22Rv1 (cell line): Measurements from ENCODE around the gene USP48.

Source experiments
- CTCF ChIP-seq: fragments of 450-650 bp; IDR thresholded peaks from 2 replicates; pipeline ENCODE4 v1.5.1; 2017; ENCODE audit warnings: mild to moderate bottlenecking
- ZFX ChIP-seq: fragments of 450-650 bp; IDR thresholded peaks from 2 replicates; pipeline ENCODE4 v1.6.1; 2017; ENCODE audit warnings: antibody characterized with exemption, borderline replicate concordance

- TF ChIP-seq CTCF, result no peak
- TF ChIP-seq ZFX, result no peak
Observed at GRCh38 chr1:21705303-21705980, 77.5 kb downstream of the USP48 start.
